Neural cell (in vitro differentiated cells): Measurements from ENCODE around the gene TMEM219.

Experiments used
- EP300 ChIP-seq: fragments of 450-650 bp; conservative IDR thresholded peaks from 2 replicates; pipeline ENCODE4 v1.6.1; 2014; ENCODE audit warnings: antibody characterized with exemption, mild to moderate bottlenecking, moderate library complexity; ENCODE audit not compliant: poor library complexity, severe bottlenecking
- SMC3 ChIP-seq: fragments of 450-650 bp; conservative IDR thresholded peaks from 2 replicates; pipeline ENCODE4 v1.6.1; 2014; ENCODE audit warnings: antibody characterized with exemption, mild to moderate bottlenecking, moderate library complexity; ENCODE audit not compliant: poor library complexity

DNA sequence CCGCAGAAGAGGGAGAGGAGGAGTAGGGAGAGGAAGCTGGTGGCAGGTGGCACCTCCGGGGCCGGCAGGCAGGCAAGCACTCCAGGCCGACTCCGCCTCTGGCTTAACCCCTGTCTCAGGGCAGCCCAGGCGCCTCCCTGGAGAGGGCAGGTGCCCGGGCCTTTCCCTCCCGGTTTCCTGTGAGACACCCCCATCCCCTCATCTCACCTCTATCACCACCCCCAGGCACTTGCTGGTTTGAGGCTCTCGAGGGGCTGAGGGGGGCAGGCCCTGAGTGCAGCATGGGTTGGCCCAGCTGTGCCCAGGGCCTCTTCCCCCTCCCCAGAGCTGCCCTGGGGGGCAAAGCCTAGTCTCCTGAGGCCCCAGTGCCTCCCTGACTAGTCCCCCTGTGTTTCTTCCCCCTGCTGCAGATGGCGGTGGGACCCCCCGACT, 42.9 kb downstream of the TMEM219 start:
- TF ChIP-seq SMC3 (no peak), EP300 (no peak)
